ENCODE measurements around the gene SPP2. TPM values are rescaled to one million over a fixed set of nuclear protein-coding genes. Genes with fewer than 3 reads are reported as not detected.

Gene SPP2
- polyA plus RNA-seq, 3 donors = not detected

GRCh38 chr2:234110219-234110618 lies 59.7 kb downstream of the SPP2 start:
- DNase-seq = no peak
- Histone ChIP-seq H3K27ac (ENCODE audit: low read depth in 1 of 2, low read length in 2 of 2) (no peak overlapping the region), H3K9me3 (replicated peaks in 1 of 2; ENCODE audit: control insufficient read depth in 1 of 2, insufficient read depth in 1 of 2, low read length in 2 of 2) (no peaks in the 10 kb centered on the region), H3K4me1 (ENCODE audit: control insufficient read depth in 1 of 2, insufficient read depth in 2 of 2, low read length in 2 of 2) (no peaks in the 10 kb centered on the region), H3K4me3 (replicated peaks in 1 of 3; ENCODE audit: low read depth in 2 of 3, low read length in 3 of 3) (no peak overlapping the region), H2AFZ (ENCODE audit: insufficient read depth, low read depth, low read length, poor library complexity, severe bottlenecking) (no peak overlapping the region), H3K79me2 (ENCODE audit: insufficient read depth, low read length) (no peaks in the 10 kb centered on the region), H3K27me3 (ENCODE audit: control insufficient read depth in 2 of 2, insufficient read depth in 2 of 2, low read length in 2 of 2) (no peaks in the 10 kb centered on the region), H3K4me2 (replicated peaks; ENCODE audit: extremely low read depth, low read length, poor library complexity, severe bottlenecking) (no peak overlapping the region), H3K9ac (ENCODE audit: insufficient read depth, low read length, poor library complexity, severe bottlenecking) (no peak overlapping the region), H3K36me3 (replicated peaks in 1 of 2; ENCODE audit: control insufficient read depth in 1 of 2, insufficient read depth in 2 of 2, low read length in 2 of 2) (no peaks in the 10 kb centered on the region), H4K20me1 (ENCODE audit: insufficient read depth, low read length) (no peaks in the 10 kb centered on the region)
- Mint-ChIP-seq H3K27ac (no peak overlapping the region), H3K27me3 (ENCODE audit: low read depth in 3 of 3) (peaks cover 4 to 10% (median 7%) of the 10 kb centered on the region in 3 donors), H3K4me3 (no peak overlapping the region), H3K9me3 (peaks cover 0 to 4% (median 2%) of the 10 kb centered on the region in 7 donors), H3K36me3 (no peaks in the 10 kb centered on the region), H3K4me1 (no peaks in the 10 kb centered on the region)
- intact Hi-C loops (cut with micrococcal nuclease) = no loop called here
- TF ChIP-seq CTCF (IDR thresholded peaks at IDR 0.05) = no peak

- H3K36me3 ChIP-seq (replicated peaks in 1 of 2; ENCODE audit: control insufficient read depth in 1 of 2, insufficient read depth in 2 of 2, low read length in 2 of 2) = no peaks in the 10 kb centered on the region
- H4K20me1 ChIP-seq (ENCODE audit: insufficient read depth, low read length) = no peaks in the 10 kb centered on the region
- peaks cover 0 to 3% (median 2%) of the 10 kb centered on the region in 7 donors for H3K9me3 Mint-ChIP-seq
- no peak overlapping the region for H3K4me3 ChIP-seq (replicated peaks in 1 of 3; ENCODE audit: low read depth in 2 of 3, low read length in 3 of 3)
- no peaks in the 10 kb centered on the region for H3K4me1 Mint-ChIP-seq
- no peak for DNase-seq
- intact Hi-C loops (cut with micrococcal nuclease) = no loop called here
- no peaks in the 10 kb centered on the region for H3K27me3 ChIP-seq (ENCODE audit: control insufficient read depth in 2 of 2, insufficient read depth in 2 of 2, low read length in 2 of 2)
- no peak overlapping the region for H2AFZ ChIP-seq (ENCODE audit: insufficient read depth, low read depth, low read length, poor library complexity, severe bottlenecking)
- H3K4me1 ChIP-seq (ENCODE audit: control insufficient read depth in 1 of 2, insufficient read depth in 2 of 2, low read length in 2 of 2) = no peaks in the 10 kb centered on the region
- H3K4me3 Mint-ChIP-seq = no peak overlapping the region
- H3K36me3 Mint-ChIP-seq = no peaks in the 10 kb centered on the region
- H3K9me3 ChIP-seq (replicated peaks in 1 of 2; ENCODE audit: control insufficient read depth in 1 of 2, insufficient read depth in 1 of 2, low read length in 2 of 2) = no peaks in the 10 kb centered on the region
- no peaks in the 10 kb centered on the region for H3K79me2 ChIP-seq (ENCODE audit: insufficient read depth, low read length)
- peaks cover 4 to 13% (median 9%) of the 10 kb centered on the region in 3 donors for H3K27me3 Mint-ChIP-seq (ENCODE audit: low read depth in 3 of 3)
- H3K9ac ChIP-seq (ENCODE audit: insufficient read depth, low read length, poor library complexity, severe bottlenecking) = no peak overlapping the region
- no peak overlapping the region for H3K27ac Mint-ChIP-seq
- H3K27ac ChIP-seq (ENCODE audit: low read depth in 1 of 2, low read length in 2 of 2) = no peak overlapping the region
- no peak overlapping the region for H3K4me2 ChIP-seq (replicated peaks; ENCODE audit: extremely low read depth, low read length, poor library complexity, severe bottlenecking)
- no CpG with 5 or more reads among the region's 1 CpG for WGBS (ENCODE audit: insufficient coverage)
- TF ChIP-seq CTCF (IDR thresholded peaks at IDR 0.05) = no peak
Measured at GRCh38 chr2:234111523-234111922, 61.0 kb downstream of the SPP2 start.

All from CD14-positive monocyte (primary cell).